ENCODE results near the gene KIR2DL4. TPM values are rescaled to one million over a fixed set of nuclear protein-coding genes. Genes with fewer than 3 reads are reported as not detected.
"Not testable (repeated sequence)": the region's sequence is repeated elsewhere in the genome, so short reads cannot be mapped to it uniquely, and the experiment has no call there.

KIR2DL4 gene
- total RNA-seq, 1 experiment from 2014 or later = not detected

- BruUV-seq (replicated peaks) = no TSS peak
- no peaks in the 10 kb centered on the region for H3K9me3 Mint-ChIP-seq (ENCODE audit: low read depth, unreplicated experiment)
- no peaks in the 10 kb centered on the region for H3K4me1 Mint-ChIP-seq (ENCODE audit: low read depth, unreplicated experiment)
- no peak for DNase-seq
- CTCF ChIA-PET = no interaction called here
- H3K36me3 Mint-ChIP-seq (ENCODE audit: insufficient read depth, unreplicated experiment) = no peaks in the 10 kb centered on the region
- no peak overlapping the region for H3K4me3 Mint-ChIP-seq (ENCODE audit: low read depth, unreplicated experiment)
- no peak for TF ChIP-seq CTCF (IDR thresholded peaks at IDR 0.05; ENCODE audit: unreplicated experiment)
- H3K27me3 Mint-ChIP-seq (ENCODE audit: unreplicated experiment) = peaks cover 53% of the 10 kb centered on the region
- intact Hi-C loops (cut with micrococcal nuclease; ENCODE audit: unreplicated experiment) = no loop called here
- H3K27ac Mint-ChIP-seq (ENCODE audit: unreplicated experiment) = no peak overlapping the region
Measured at GRCh38 chr19:54817670-54818536, 14.5 kb downstream of the KIR2DL4 start.

- H3K27me3 Mint-ChIP-seq (ENCODE audit: unreplicated experiment) = peaks cover 67% of the 10 kb centered on the region
- CTCF ChIA-PET; H3K4me1 Mint-ChIP-seq (ENCODE audit: low read depth, unreplicated experiment); BruUV-seq (replicated peaks); H3K4me3 Mint-ChIP-seq (ENCODE audit: low read depth, unreplicated experiment); intact Hi-C loops (cut with micrococcal nuclease; ENCODE audit: unreplicated experiment); DNase-seq; H3K27ac Mint-ChIP-seq (ENCODE audit: unreplicated experiment); H3K36me3 Mint-ChIP-seq (ENCODE audit: insufficient read depth, unreplicated experiment); H3K9me3 Mint-ChIP-seq (ENCODE audit: low read depth, unreplicated experiment): not testable (repeated sequence)
Measured at GRCh38 chr19:54824416-54824815, 21.0 kb downstream of the KIR2DL4 start.

- H3K27ac Mint-ChIP-seq (ENCODE audit: unreplicated experiment); BruUV-seq (replicated peaks); H3K4me3 Mint-ChIP-seq (ENCODE audit: low read depth, unreplicated experiment); H3K36me3 Mint-ChIP-seq (ENCODE audit: insufficient read depth, unreplicated experiment); CTCF ChIA-PET; DNase-seq; H3K9me3 Mint-ChIP-seq (ENCODE audit: low read depth, unreplicated experiment); H3K4me1 Mint-ChIP-seq (ENCODE audit: low read depth, unreplicated experiment); intact Hi-C loops (cut with micrococcal nuclease; ENCODE audit: unreplicated experiment): not testable (repeated sequence)
- peaks cover 67% of the 10 kb centered on the region for H3K27me3 Mint-ChIP-seq (ENCODE audit: unreplicated experiment)
Measured at GRCh38 chr19:54825326-54825725, 21.9 kb downstream of the KIR2DL4 start.

GRCh38 chr19:54828064-54828463 is 24.7 kb downstream of the KIR2DL4 start:
- BruUV-seq (replicated peaks); H3K9me3 Mint-ChIP-seq (ENCODE audit: low read depth, unreplicated experiment); intact Hi-C loops (cut with micrococcal nuclease; ENCODE audit: unreplicated experiment); CTCF ChIA-PET; DNase-seq; H3K27ac Mint-ChIP-seq (ENCODE audit: unreplicated experiment); H3K4me3 Mint-ChIP-seq (ENCODE audit: low read depth, unreplicated experiment); H3K36me3 Mint-ChIP-seq (ENCODE audit: insufficient read depth, unreplicated experiment); H3K4me1 Mint-ChIP-seq (ENCODE audit: low read depth, unreplicated experiment): not testable (repeated sequence)
- H3K27me3 Mint-ChIP-seq (ENCODE audit: unreplicated experiment) = peaks cover 60% of the 10 kb centered on the region

- DNase-seq; BruUV-seq (replicated peaks); H3K27ac Mint-ChIP-seq (ENCODE audit: unreplicated experiment); CTCF ChIA-PET; H3K36me3 Mint-ChIP-seq (ENCODE audit: insufficient read depth, unreplicated experiment); H3K4me3 Mint-ChIP-seq (ENCODE audit: low read depth, unreplicated experiment); H3K4me1 Mint-ChIP-seq (ENCODE audit: low read depth, unreplicated experiment); intact Hi-C loops (cut with micrococcal nuclease; ENCODE audit: unreplicated experiment): not testable (repeated sequence)
- Mint-ChIP-seq H3K9me3 (ENCODE audit: low read depth, unreplicated experiment) (peaks cover 11% of the 10 kb centered on the region), H3K27me3 (ENCODE audit: unreplicated experiment) (peaks cover 41% of the 10 kb centered on the region)
Measured at GRCh38 chr19:54832496-54832895, 29.1 kb downstream of the KIR2DL4 start, which contains the start of gene KIR2DS4. TSS of gene KIR2DS4 (plus strand) at chr19:54832676.

GRCh38 chr19:54835126-54835525 is 31.7 kb downstream of the KIR2DL4 start:
- intact Hi-C loops (cut with micrococcal nuclease; ENCODE audit: unreplicated experiment); BruUV-seq (replicated peaks); CTCF ChIA-PET; H3K27ac Mint-ChIP-seq (ENCODE audit: unreplicated experiment); DNase-seq; H3K4me1 Mint-ChIP-seq (ENCODE audit: low read depth, unreplicated experiment); H3K4me3 Mint-ChIP-seq (ENCODE audit: low read depth, unreplicated experiment); H3K36me3 Mint-ChIP-seq (ENCODE audit: insufficient read depth, unreplicated experiment): not testable (repeated sequence)
- Mint-ChIP-seq H3K27me3 (ENCODE audit: unreplicated experiment) (peaks cover 36% of the 10 kb centered on the region), H3K9me3 (ENCODE audit: low read depth, unreplicated experiment) (peaks cover 11% of the 10 kb centered on the region)

GRCh38 chr19:54837522-54837921 is 34.1 kb downstream of the KIR2DL4 start:
- Mint-ChIP-seq H3K27me3 (ENCODE audit: unreplicated experiment) (peaks cover 33% of the 10 kb centered on the region), H3K9me3 (ENCODE audit: low read depth, unreplicated experiment) (peaks cover 11% of the 10 kb centered on the region)
- H3K36me3 Mint-ChIP-seq (ENCODE audit: insufficient read depth, unreplicated experiment); intact Hi-C loops (cut with micrococcal nuclease; ENCODE audit: unreplicated experiment); H3K27ac Mint-ChIP-seq (ENCODE audit: unreplicated experiment); H3K4me3 Mint-ChIP-seq (ENCODE audit: low read depth, unreplicated experiment); DNase-seq; BruUV-seq (replicated peaks); H3K4me1 Mint-ChIP-seq (ENCODE audit: low read depth, unreplicated experiment); CTCF ChIA-PET: not testable (repeated sequence)

GRCh38 chr19:54843171-54843570 is 39.8 kb downstream of the KIR2DL4 start:
- CTCF ChIA-PET; H3K4me1 Mint-ChIP-seq (ENCODE audit: low read depth, unreplicated experiment); intact Hi-C loops (cut with micrococcal nuclease; ENCODE audit: unreplicated experiment); H3K27ac Mint-ChIP-seq (ENCODE audit: unreplicated experiment); H3K36me3 Mint-ChIP-seq (ENCODE audit: insufficient read depth, unreplicated experiment); DNase-seq; BruUV-seq (replicated peaks); H3K9me3 Mint-ChIP-seq (ENCODE audit: low read depth, unreplicated experiment); H3K4me3 Mint-ChIP-seq (ENCODE audit: low read depth, unreplicated experiment): not testable (repeated sequence)
- peaks cover 78% of the 10 kb centered on the region for H3K27me3 Mint-ChIP-seq (ENCODE audit: unreplicated experiment)

GRCh38 chr19:54850061-54850640 is 46.7 kb downstream of the KIR2DL4 start, which contains the start of gene KIR3DL2:
TSS of gene KIR3DL2 (plus strand) at chr19:54850443. CDS start at chr19:54850476, 33 bp downstream.
- H3K36me3 Mint-ChIP-seq (ENCODE audit: insufficient read depth, unreplicated experiment); DNase-seq; BruUV-seq (replicated peaks); H3K4me3 Mint-ChIP-seq (ENCODE audit: low read depth, unreplicated experiment); H3K4me1 Mint-ChIP-seq (ENCODE audit: low read depth, unreplicated experiment); H3K9me3 Mint-ChIP-seq (ENCODE audit: low read depth, unreplicated experiment); CTCF ChIA-PET; H3K27ac Mint-ChIP-seq (ENCODE audit: unreplicated experiment); intact Hi-C loops (cut with micrococcal nuclease; ENCODE audit: unreplicated experiment): not testable (repeated sequence)
- peaks cover 71% of the 10 kb centered on the region for H3K27me3 Mint-ChIP-seq (ENCODE audit: unreplicated experiment)

Measured in Calu3 (cell line).